Calu3 (cell line): ENCODE results near the gene GIMAP1. TPM values are rescaled to one million over a fixed set of nuclear protein-coding genes. Genes with fewer than 3 reads are reported as not detected.
"Not testable (repeated sequence)": the region's sequence is repeated elsewhere in the genome, so short reads cannot be mapped to it uniquely, and the experiment has no call there.

Source experiments
- Bru-seq: library from RNA; stranded (reverse); fragments of 400-500 nt; gene quantifications from one replicate; lab custom pipeline; 2021; lab: Mats Ljungman, UMichigan
- BruChase-seq, 2 experiments: library from RNA; stranded (reverse); fragments of 400-500 nt; gene quantifications; one replicate each; lab custom pipeline; 2021; lab: Mats Ljungman, UMichigan
- BruUV-seq: library from RNA; stranded (reverse); fragments of 400-500 nt; replicated peaks from 2 replicates; lab custom pipeline; 2021; lab: Mats Ljungman, UMichigan
- CTCF ChIA-PET: fragments of 300-600 bp; sonication (Branson Sonifier 250); formaldehyde crosslinking; loops from one replicate; lab custom pipeline; 2022; ENCODE audit warnings: antibody characterized with exemption; lab: Charles Lee
- DNase-seq: peaks from one replicate; pipeline ENCODE4 v3.0.0; 2022
- H3K27ac Mint-ChIP-seq: one replicate; pipeline ENCODE4 v1.8.0; 2022; ENCODE audit warnings: mixed read lengths; ENCODE audit not compliant: unreplicated experiment
- H3K27me3 Mint-ChIP-seq: one replicate; pipeline ENCODE4 v1.8.0; 2022; ENCODE audit warnings: mixed read lengths; ENCODE audit not compliant: unreplicated experiment
- H3K36me3 Mint-ChIP-seq: one replicate; pipeline ENCODE4 v1.8.0; 2022; ENCODE audit warnings: mild to moderate bottlenecking, moderate library complexity, mixed read lengths; ENCODE audit not compliant: insufficient read depth, unreplicated experiment
- H3K4me1 Mint-ChIP-seq: one replicate; pipeline ENCODE4 v1.8.0; 2022; ENCODE audit warnings: mild to moderate bottlenecking, low read depth, mixed read lengths; ENCODE audit not compliant: unreplicated experiment
- H3K4me3 Mint-ChIP-seq: one replicate; pipeline ENCODE4 v1.8.0; 2022; ENCODE audit warnings: mild to moderate bottlenecking, low read depth, moderate library complexity, mixed read lengths; ENCODE audit not compliant: unreplicated experiment
- H3K9me3 Mint-ChIP-seq: one replicate; pipeline ENCODE4 v1.8.0; 2022; ENCODE audit warnings: low read depth, mixed read lengths; ENCODE audit not compliant: unreplicated experiment
- intact Hi-C: fragments of 100-400 bp; cut with micrococcal nuclease; formaldehyde crosslinking; loops from one replicate; pipeline ENCODE4 v1.10.0; 2022; ENCODE audit not compliant: unreplicated experiment
- long read RNA-seq: library from polyadenylated mRNA; stranded (forward); transcript quantifications from one replicate; pipeline ENCODE4 v2.0.0, GENCODE V29; 2022
- total RNA-seq: library from RNA; stranded (reverse); gene quantifications from 2 replicates; pipeline ENCODE4 v1.2.3, GENCODE V29; 2022
- TF ChIP-seq, protein P1 (sequence below): fragments of 200-600 bp; IDR thresholded peaks from one replicate; pipeline ENCODE4 v1.8.0; 2022; ENCODE audit warnings: antibody characterized with exemption; ENCODE audit not compliant: unreplicated experiment

Gene GIMAP1
- total RNA-seq (not detected in 2 replicates), Bru-seq, nascent RNA (not detected), BruChase-seq, experiment 1, labeled RNA remaining after a 6-hour chase (not detected), BruChase-seq, experiment 2, labeled RNA remaining after a 2-hour chase (not detected)
- long read RNA-seq: 0 reads

DNA sequence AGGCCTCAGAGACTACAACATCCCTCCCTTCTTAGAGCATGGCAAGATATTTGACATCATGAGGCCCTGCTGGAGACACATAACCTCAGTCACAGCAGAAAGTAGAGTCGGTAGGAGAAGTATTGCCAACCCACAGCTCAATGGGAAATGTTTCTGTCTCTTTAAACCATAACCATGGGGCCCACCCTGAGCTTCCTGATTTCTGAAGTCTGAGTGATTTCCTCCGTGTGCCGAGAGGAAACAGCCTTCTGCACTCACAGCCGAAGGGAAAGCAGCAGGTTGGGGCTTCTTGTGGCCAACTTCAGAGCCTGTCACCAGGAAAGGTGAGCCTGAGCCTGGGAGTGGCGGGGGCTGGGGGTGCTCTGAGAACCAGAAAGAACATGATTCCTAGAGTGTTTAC lies at the start of gene GIMAP1:
GIMAP1 (plus strand) TSS at position 246 of the 400 bp plus-strand sequence. CDS start 2,435 bp downstream, outside the sequence.
- Mint-ChIP-seq H3K27me3 (peaks cover 34% of the 10 kb centered on the region), H3K4me3 (no peak within 1 kb of the TSS), H3K27ac (no peak within 1 kb of the TSS), H3K36me3 (no peaks in the 10 kb centered on the region), H3K9me3 (no peaks in the 10 kb centered on the region), H3K4me1 (no peaks in the 10 kb centered on the region)
- no TSS peak for BruUV-seq
- intact Hi-C loops: no loop called here
- no peak for DNase-seq
- TF ChIP-seq, protein P1, sequence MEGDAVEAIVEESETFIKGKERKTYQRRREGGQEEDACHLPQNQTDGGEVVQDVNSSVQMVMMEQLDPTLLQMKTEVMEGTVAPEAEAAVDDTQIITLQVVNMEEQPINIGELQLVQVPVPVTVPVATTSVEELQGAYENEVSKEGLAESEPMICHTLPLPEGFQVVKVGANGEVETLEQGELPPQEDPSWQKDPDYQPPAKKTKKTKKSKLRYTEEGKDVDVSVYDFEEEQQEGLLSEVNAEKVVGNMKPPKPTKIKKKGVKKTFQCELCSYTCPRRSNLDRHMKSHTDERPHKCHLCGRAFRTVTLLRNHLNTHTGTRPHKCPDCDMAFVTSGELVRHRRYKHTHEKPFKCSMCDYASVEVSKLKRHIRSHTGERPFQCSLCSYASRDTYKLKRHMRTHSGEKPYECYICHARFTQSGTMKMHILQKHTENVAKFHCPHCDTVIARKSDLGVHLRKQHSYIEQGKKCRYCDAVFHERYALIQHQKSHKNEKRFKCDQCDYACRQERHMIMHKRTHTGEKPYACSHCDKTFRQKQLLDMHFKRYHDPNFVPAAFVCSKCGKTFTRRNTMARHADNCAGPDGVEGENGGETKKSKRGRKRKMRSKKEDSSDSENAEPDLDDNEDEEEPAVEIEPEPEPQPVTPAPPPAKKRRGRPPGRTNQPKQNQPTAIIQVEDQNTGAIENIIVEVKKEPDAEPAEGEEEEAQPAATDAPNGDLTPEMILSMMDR: no peak
- CTCF ChIA-PET: no interaction called here

DNA sequence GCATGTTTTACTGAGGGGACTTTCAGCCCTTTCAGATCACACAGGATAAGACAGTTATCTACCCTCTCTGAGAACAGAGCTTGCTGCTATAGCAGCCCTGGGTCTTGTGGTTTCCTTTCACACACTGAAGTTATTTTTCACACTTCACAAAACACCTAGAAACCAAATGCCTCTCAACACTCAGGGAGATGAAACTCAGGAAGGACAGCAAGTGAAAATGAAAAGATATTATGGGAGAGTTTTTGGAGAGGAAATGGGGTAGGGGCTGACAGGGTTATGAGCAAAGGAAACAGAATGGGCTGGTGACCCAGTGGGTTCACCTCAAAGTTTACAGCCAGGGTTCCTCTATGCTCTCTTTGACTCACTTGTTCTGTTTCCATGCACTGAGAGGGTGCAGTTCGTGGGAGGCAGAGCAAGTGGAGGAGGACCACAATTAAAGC lies 47.9 kb upstream of the GIMAP1 start:
- no TSS peak for BruUV-seq
- Mint-ChIP-seq H3K27ac (no peak overlapping the region), H3K4me1 (no peaks in the 10 kb centered on the region), H3K9me3 (no peaks in the 10 kb centered on the region), H3K36me3 (no peaks in the 10 kb centered on the region), H3K27me3 (peaks cover 25% of the 10 kb centered on the region), H3K4me3 (no peak overlapping the region)
- CTCF ChIA-PET: interaction anchor here (0.7 kb wide), 1 partner anchor 213 kb away, joined by 3 read pairs; no protein-coding TSS in a partner anchor
- intact Hi-C loops: no loop called here
- no peak for DNase-seq
- TF ChIP-seq, protein P1: no peak

DNA sequence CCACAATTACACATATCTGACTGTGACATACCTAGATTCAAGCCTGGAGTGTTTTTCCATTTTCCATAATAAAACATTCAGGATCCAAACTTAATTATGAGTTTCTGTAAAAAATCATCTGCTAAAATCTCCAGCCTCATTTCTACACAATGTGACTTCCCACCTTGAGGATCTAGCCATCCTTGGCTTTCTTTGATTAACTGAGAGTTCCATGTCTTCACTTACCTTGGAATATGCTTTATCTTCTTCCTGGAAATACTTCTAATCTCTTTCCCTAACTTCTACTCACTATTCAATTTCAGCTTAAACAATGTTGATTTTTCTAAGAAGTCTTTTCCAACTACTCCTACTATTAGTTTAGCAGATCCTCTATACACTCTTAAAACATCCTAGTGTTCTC lies 47.4 kb upstream of the GIMAP1 start:
- intact Hi-C loops: no loop called here
- TF ChIP-seq, protein P1: no peak
- no peaks in the 10 kb centered on the region for H3K36me3 Mint-ChIP-seq
- no peak overlapping the region for H3K4me3 Mint-ChIP-seq
- no peaks in the 10 kb centered on the region for H3K4me1 Mint-ChIP-seq
- H3K27me3 Mint-ChIP-seq: peaks cover 21% of the 10 kb centered on the region
- CTCF ChIA-PET: no interaction called here
- no peak overlapping the region for H3K27ac Mint-ChIP-seq
- DNase-seq: no peak
- no peaks in the 10 kb centered on the region for H3K9me3 Mint-ChIP-seq
- BruUV-seq: no TSS peak

DNA sequence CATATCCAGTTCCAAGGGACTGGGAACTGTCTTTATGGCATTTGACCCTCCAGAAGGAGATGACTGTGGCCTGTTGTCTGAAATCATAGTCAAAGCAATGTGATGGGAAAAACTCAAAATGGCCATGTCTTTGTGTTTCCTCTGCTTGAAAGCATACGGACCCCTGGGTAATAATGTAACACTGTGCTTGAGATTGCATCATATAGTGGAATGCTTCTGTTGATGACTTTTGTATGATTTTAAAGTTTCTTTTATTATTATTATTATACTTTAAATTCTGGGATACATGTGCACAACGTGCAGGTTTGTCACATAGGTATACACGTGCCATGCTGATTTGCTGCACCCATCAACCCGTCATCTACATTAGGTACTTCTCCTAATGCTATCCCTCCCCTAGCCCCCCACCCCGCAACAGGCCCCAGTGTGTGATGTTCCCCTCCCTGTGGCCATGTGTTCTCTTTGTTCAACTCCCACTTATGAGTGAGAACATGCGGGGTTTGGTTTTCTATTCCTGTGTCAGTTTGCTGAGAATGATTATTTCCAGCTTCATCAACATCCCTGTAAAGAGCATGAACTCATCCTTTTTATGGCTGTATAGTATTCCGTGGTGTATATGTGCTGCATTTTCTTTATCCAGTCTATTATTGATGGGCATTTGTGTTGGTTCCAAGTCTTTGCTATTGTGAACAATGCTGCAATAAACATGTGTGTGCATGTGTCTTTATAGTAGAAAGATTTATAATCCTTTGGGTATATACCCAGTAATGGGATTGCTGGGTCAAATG lies 44.4 kb upstream of the GIMAP1 start:
- H3K27ac Mint-ChIP-seq, CTCF ChIA-PET, intact Hi-C loops, H3K36me3 Mint-ChIP-seq, H3K27me3 Mint-ChIP-seq, BruUV-seq, H3K4me3 Mint-ChIP-seq, H3K4me1 Mint-ChIP-seq, DNase-seq, H3K9me3 Mint-ChIP-seq: not testable (repeated sequence)
